Measurements from ENCODE around the gene DLG2.

DNA sequence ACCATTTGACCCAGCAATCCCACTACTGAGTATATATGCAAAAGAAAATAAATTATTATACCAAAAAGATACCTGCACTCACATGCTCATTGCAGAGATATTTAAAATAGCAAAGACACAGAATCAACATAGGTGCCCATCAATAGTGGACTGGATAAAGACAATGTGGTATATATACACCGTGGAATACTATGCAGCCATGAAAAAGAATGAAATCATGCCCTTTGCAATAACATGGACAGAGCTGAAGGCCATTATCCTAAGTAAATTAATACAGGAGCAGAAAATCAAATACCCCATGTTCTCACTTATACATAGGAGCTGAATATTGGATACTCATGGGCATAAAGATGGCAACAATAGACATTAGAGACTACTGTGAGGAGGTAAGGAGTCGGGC lies 68.7 kb downstream of the DLG2 start:
- TF ChIP-seq CTCF (IDR thresholded peaks at IDR 0.05; ENCODE audit: low read length) = no peak
- no peak for TF ChIP-seq EZH2 (IDR thresholded peaks at IDR 0.05; ENCODE audit: borderline replicate concordance, low read length)

All from OCI-LY1 (cell line).